RWPE2 (cell line): ENCODE measurements around the gene HARS2.

ENCODE experiments used
- ATAC-seq: fragments of 200-7000 bp; cut with Tn5 transposase; 3 replicates; pipeline ENCODE4 v1.9.1; 2021; ENCODE audit warnings: low read depth
- DNase-seq: peaks from one replicate; pipeline ENCODE4 v3.0.0-alpha.2; 2020; ENCODE audit warnings: low spot score
- H3K27ac ChIP-seq: fragments of 450-650 bp; 2 replicates; pipeline ENCODE4 v1.5.1; 2017; ENCODE audit warnings: mild to moderate bottlenecking; ENCODE audit not compliant: poor library complexity, severe bottlenecking
- H3K27me3 ChIP-seq: fragments of 250-450 bp; sonication (Bioruptor Pico); 2 replicates; pipeline ENCODE4 v1.5.1; 2021; ENCODE audit warnings: mild to moderate bottlenecking, moderate library complexity; ENCODE audit not compliant: insufficient read depth, poor library complexity, severe bottlenecking
- H3K36me3 ChIP-seq: fragments of 250-450 bp; sonication (Bioruptor Pico); 2 replicates; pipeline ENCODE4 v1.5.1; 2020; ENCODE audit warnings: low read depth, mild to moderate bottlenecking, moderate library complexity
- H3K4me1 ChIP-seq: fragments of 250-450 bp; sonication (Bioruptor Pico); 2 replicates; pipeline ENCODE4 v1.5.1; 2021; ENCODE audit warnings: mild to moderate bottlenecking, moderate library complexity; ENCODE audit not compliant: insufficient read depth, poor library complexity, severe bottlenecking
- H3K4me3 ChIP-seq: fragments of 250-450 bp; sonication (Bioruptor Pico); 2 replicates; pipeline ENCODE4 v1.5.1; 2021; ENCODE audit warnings: mild to moderate bottlenecking, moderate library complexity; ENCODE audit not compliant: severe bottlenecking
- H3K9me3 ChIP-seq: fragments of 250-450 bp; sonication (Bioruptor Pico); 2 replicates; pipeline ENCODE4 v1.5.1; 2021; ENCODE audit warnings: mild to moderate bottlenecking, moderate library complexity; ENCODE audit not compliant: severe bottlenecking
- CTCF ChIP-seq: fragments of 450-650 bp; IDR thresholded peaks from one replicate; pipeline ENCODE4 v1.5.1; 2017; ENCODE audit warnings: mild to moderate bottlenecking, moderate library complexity; ENCODE audit not compliant: poor library complexity, severe bottlenecking

Gene HARS2

DNA sequence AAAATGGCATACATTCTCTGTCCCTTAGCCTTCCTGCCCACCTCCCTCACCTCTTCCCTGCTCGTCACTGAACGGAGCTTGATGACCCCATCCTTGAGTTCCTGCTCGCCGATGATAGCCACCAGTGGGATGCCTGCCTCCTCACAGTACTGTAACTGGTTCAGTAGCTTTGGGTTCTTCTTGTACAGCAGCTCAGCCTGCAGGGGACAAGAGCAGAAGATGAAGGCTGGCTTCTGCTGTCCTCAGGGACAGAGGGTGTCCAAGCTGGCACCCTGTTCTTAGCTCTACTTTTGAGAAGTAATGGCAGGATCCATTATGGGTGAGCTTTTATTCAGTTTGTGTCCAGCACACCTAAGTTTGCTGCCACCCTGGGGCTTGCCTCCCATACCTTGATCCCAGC is 16.6 kb upstream of the HARS2 start:
- TF ChIP-seq CTCF = no peak
- Histone ChIP-seq H3K36me3 (peaks cover 84% of the 10 kb centered on the region), H3K4me1 (no peaks in the 10 kb centered on the region), H3K27me3 (no peaks in the 10 kb centered on the region), H3K27ac (no peak overlapping the region), H3K4me3 (no peak overlapping the region), H3K9me3 (no peaks in the 10 kb centered on the region)
- DNase-seq (no peak), ATAC-seq (no peak; the same call in 1 of the 3 replicates)

- Histone ChIP-seq H3K36me3 (peaks cover 85% of the 10 kb centered on the region), H3K27me3 (no peaks in the 10 kb centered on the region), H3K27ac (no peak overlapping the region), H3K4me1 (no peaks in the 10 kb centered on the region), H3K9me3 (no peaks in the 10 kb centered on the region), H3K4me3 (no peak overlapping the region)
- no peak for TF ChIP-seq CTCF
- DNase-seq (no peak), ATAC-seq (no peak)
Observed at GRCh38 chr5:140677947-140678346, 13.3 kb upstream of the HARS2 start.

GRCh38 chr5:140678993-140679392 is 12.3 kb upstream of the HARS2 start:
- Histone ChIP-seq H3K36me3 (peaks cover 85% of the 10 kb centered on the region), H3K9me3 (no peaks in the 10 kb centered on the region), H3K27ac (no peak overlapping the region), H3K27me3 (no peaks in the 10 kb centered on the region), H3K4me1 (no peaks in the 10 kb centered on the region), H3K4me3 (no peak overlapping the region)
- ATAC-seq (no peak), DNase-seq (no peak)
- no peak for TF ChIP-seq CTCF

DNA sequence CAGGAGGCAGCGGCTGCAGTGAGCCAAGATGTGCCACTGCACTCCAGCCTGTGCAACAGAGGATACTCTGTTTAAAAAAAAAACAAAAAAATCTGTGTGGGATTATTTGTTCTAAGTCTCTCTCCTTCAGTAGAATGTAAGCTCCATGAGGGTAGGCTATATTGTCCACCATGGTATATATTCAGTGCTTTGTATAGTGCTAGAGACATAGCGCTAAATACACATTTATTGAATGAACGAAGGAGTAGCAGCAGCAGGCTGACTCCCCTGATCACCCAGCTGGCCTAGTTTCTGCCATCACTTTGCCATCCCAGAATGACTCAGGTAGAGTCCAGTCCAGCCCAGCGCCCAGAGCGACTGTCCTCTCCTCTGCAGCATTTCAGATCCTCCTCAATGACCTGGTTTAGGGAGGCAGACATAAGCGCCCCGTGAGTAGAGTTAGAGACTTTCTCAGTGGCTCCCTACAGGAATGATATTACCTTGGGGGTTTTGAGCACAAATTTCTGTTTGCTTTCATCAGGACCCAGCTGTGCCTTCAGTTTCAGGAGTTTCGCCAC is 801 bp upstream of the HARS2 start:
- DNase-seq = no peak
- H3K9me3 ChIP-seq = no peaks in the 10 kb centered on the region
- TF ChIP-seq CTCF = no peak
- no peaks in the 10 kb centered on the region for H3K27me3 ChIP-seq
- H3K27ac ChIP-seq = peak overlapping the region; percentile 73
- H3K4me1 ChIP-seq = peaks cover 9% of the 10 kb centered on the region
- peaks cover 70% of the 10 kb centered on the region for H3K36me3 ChIP-seq
- peak overlapping the region; percentile 69 for H3K4me3 ChIP-seq
- peak; percentile 2; the same call in 2 of the 3 replicates for ATAC-seq

DNA sequence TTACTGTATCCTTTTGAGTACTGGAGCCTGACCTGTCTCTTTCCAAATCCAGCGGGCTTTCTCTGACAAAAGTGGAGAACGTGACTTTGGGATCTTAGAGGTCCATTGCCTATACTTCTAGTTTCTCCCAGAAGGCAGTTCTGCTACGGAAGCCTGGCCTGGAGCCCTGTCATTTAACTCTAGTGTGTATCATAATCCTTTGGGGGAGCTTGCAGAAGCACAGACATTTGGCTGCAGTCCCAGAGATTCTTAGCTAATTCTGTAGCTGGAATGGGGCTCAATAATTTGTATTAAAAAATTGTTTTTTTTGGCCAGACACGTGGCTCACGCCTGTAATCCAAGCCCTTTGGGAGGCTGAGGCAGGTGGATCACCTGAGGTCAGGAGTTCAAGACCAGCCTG is 3.0 kb downstream of the HARS2 start:
- H3K27me3 ChIP-seq = no peaks in the 10 kb centered on the region
- no peak overlapping the region for H3K27ac ChIP-seq
- no peak for ATAC-seq
- peaks cover 72% of the 10 kb centered on the region for H3K36me3 ChIP-seq
- DNase-seq = no peak
- TF ChIP-seq CTCF = no peak
- peaks cover 9% of the 10 kb centered on the region for H3K4me1 ChIP-seq
- H3K9me3 ChIP-seq = no peaks in the 10 kb centered on the region
- H3K4me3 ChIP-seq = no peak overlapping the region
